ENCODE data around the gene LRRC1. TPM values are rescaled to one million over a fixed set of nuclear protein-coding genes. Genes with fewer than 3 reads are reported as not detected.
"Not testable (repeated sequence)": the region's sequence is repeated elsewhere in the genome, so short reads cannot be mapped to it uniquely, and the experiment has no call there.

Gene LRRC1
- total RNA-seq: 18.4 TPM

DNA sequence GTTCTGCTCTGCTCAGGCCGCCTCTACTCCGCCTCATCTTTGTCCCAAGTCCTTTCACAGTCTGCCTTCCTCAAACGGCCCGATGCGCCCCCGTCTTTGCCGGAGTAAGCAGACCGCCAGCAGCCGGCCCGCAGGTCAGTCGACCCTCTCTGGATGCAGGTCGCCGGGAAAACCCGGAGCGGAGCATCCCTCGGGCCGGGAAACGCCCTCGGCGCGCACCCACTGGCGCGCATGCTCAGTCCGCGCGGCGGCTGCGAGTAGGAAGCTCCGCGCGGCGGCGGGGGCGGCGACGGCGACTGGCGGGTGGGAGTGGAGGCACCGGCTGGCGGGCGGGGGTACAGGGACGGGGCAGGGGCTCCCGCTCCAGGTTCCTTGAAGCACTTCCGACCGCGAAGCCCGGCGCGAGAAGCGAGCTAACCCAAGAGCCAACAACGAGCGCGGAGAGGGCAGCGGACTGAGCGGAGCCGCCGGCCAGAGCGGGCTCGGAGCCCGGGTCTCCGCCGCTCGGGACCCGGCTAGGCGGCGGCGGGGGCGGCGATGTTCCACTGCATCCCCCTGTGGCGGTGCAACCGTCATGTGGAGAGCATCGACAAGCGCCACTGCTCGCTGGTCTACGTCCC, at the start of gene LRRC1:
TSS of gene LRRC1 (plus strand) at position 286 of the 620 bp plus-strand sequence. CDS start at position 538, 252 bp downstream.
- DNase-seq: peak; percentile 86

DNA sequence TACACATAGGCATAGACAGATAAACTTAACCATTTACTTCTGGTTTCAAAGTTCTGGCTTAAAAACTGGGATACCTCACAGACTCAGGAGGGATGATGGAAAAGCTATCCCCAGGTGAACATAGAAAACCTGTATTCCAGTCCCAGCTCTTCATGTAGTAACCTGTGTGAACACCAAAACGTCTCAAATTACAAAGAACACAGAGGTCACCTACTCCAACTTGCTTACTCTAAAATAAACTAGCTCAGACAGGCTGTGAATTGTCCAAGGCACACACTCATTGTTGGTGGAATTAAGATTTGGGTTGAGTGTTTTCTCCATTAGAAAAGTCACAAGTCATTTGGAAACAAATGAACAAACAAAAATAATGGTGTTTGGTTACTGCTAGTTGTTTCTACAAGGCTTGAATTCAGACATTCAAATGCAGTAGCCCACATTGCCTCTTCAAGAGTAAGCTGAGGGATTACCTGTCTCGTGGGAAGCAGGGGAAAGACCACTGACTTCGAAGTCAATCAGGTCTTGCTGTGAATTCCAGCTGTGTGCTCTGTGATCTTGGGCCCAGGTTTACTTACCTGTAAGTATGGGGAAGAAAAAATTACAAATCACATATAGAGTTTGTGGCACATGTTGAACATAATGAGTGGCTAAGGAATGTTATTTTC, 48.2 kb upstream of the LRRC1 start:
- no peak for DNase-seq

DNA sequence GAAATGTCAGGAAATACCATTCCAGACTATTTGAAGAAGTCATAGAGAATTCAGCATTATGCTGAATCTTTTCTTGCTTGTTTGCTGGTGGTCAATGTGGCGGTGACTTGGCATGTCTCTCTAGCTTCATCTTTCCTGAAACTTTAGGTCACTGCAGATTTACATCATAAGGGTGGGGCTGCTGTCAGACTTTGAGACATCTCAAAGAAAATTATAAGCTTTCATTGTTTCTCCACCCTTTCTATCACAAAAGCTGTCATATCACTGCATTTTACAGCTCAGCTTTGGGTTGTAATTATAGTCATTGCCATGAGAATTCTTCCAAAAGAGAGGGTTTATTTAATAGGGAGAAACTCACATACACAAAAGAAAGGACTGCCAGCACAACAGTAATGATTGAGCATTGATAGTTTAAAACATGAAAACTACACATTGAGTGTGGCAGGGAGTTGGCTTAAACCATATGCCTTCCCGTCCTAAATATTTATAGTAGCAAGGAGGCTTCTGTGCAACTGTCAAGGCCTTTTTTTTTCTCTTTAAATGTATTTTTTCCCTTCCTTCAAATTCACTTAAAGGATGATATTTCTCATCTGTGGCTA, 44.7 kb upstream of the LRRC1 start:
- DNase-seq: no peak

DNA sequence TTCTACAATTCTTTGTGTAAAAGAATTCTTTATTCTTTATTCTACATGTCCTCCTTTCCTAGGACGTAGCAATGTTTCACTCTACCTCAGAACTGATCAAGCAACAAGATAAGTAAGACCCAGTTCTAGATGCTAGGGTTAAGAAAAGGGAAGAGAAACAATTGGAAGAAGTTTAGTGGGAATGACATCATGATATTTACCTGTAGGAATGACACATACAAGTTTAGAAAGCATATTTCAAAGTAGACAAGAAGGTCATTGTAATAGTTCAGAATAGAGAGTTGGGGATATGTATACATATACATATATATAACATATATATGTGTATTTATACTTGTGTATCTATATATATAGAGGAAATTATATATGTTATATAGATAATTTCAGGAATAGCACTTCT, 43.4 kb upstream of the LRRC1 start:
- no peak for DNase-seq

DNA sequence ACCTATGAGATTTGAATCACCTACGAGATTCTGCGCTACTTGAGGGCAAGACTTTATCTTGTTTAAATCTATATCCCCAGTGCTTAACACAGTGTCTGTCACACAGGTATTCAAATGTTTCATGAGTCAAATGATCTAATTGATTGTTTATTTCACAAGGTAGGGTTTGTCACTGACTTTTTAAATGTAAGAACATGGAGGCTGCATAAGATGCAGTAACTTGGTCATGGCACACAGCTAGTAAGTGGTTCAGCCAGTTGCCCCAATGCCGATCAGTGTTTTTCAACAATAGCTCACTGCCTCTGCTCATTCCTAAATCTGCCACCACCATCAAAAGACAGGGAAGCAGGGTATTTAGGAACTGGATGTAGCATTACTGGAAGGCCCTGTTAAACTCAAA, 42.4 kb upstream of the LRRC1 start:
- no peak for DNase-seq

DNA sequence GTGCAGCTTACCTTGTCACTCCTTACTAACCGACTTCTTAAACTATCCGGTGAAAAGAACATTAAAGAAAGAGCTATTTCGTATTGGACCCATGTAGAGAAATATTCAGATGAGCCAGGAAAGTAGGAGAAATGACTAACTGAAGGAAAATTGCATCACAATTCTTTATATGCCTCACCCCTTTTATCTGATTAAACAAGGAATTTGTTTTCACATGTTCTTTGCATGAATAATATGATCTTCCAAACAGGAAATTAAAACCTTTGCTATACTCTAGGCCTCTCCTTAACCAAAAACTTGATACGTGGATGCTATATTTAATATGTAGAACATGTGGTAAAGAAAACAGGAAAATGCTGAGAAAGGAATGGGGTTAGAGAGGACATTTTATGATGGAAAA, 41.9 kb upstream of the LRRC1 start:
- DNase-seq: no peak

DNA sequence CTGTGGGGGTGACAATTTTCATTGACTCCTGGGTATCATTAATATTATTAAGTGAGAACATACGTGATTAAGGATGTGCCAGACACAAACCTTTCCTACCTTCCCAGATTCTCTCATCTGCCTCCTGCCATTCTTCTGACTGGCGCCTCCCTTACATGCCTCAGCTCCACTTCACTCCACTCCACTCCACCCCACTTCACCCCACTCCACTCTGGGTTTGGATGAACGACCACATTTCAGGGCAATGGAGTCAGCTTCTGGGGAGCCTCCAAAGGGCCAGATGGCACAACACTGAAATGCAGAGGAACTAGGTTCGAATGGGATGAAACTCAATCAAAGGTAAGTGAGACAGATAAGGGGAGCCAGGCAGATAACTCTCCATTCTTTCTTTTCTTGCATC, 40.5 kb upstream of the LRRC1 start:
- no peak for DNase-seq

DNA sequence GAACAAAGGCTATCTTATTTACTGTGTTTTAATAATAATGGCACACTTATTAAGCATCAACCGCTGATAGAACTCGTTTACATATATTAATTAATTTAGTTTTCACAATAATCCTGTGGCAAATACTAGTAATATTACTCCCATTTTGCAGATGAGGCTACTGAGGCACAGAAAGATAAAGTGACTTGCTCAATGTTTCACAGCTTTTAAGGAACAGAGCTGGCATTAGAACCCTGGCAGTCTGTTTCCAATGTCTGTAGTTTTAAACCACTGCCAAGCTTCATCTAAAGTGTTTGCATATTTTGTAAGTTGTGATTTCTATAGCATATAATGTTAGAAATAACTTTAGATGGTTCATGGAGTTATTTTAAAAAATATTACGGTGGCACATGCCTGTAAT, 38.4 kb upstream of the LRRC1 start:
- DNase-seq: no peak

DNA sequence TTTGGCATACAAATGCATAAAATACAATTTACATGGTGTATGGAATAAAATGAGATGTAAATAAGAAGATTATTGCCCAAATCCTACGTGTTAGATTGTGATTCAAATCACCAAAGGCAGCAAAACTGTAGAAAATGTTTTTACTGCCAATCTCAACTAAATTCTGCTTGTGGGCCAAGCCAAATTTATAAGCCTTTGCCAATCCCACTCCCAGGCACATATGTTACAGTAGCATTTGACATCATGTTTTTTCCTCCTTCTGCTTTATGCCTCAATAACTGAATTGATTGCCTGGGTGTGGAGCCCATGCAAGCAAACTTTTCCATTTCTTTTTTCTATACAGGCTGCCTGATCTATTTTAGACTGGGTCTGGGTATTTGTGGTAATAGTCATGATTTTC, 36.3 kb upstream of the LRRC1 start:
- no peak for DNase-seq

DNA sequence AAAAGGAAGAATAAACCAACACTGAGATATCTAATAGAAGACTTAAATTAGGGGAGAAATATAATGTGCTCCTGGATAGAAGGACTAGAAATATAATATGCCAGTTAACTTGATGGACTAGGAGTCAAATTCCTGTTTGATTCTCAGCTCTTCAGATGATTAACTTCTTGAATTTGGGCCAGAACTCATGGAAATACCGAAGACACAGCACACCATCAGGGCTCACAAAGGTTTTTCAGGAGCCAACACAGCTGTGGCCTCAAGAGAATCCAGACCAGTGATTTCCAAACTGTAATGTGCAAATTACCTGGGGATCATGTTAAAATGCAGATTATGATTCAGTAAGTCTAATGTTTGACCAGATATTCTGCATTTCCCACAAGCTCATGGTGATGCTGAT, 33.8 kb upstream of the LRRC1 start:
- DNase-seq: no peak

DNA sequence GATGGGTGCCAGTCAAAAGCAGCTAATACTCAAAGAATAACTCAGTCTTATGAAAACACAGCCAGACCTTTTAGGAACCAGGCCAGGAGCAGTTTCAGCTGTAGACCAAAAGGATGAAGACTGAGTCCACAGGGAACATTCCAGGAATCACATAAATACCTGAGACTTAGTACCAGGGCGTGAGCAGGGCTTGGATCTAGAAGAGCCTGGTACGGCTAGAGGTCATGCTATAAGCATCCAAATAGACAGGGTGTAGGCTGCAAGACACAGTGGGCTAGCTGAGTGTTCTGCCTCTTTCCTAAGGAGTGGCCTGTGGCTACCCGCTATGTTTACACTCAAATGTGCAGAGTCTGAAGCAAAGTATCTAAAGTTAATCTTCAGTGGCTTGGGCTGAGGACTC, 29.5 kb upstream of the LRRC1 start:
- DNase-seq: no peak

DNA sequence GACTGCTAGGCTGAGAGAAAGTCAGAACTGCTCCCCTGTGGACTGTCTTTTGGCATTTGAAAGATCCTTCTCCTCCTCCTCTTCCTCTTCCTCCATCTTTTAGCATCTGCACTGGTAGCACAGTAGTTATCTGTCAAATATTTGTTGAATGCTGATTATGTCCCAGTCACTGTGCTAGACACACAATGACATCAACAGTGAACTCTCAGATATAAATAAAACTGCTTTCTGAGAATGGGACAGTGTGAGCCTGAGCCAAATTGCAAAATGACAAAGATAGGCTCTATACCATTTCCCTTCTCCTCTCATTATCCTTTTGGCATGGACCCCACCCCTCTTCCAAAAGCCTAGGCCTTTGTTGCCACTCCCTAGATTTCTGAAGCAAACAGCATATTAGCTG, 27.9 kb upstream of the LRRC1 start:
- no peak for DNase-seq

DNA sequence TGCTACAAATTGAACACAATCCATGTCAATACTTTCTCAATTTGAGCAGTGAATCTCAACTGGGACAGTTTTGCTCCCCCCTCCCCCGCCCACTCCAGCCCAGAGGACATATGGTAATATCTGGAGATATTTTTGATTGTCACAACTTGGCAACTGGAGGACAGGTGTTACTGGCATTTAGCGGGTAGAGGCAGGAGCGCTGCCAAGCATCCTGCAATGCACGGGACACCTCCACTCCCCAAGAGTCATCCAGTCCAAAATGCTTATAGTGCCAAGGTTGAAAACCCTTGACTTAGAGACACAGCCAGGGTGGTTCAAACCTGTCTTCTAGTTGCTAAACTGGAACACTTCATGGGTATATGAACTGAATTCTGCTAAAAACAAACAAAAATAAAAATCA, 26.9 kb upstream of the LRRC1 start:
- DNase-seq: no peak

DNA sequence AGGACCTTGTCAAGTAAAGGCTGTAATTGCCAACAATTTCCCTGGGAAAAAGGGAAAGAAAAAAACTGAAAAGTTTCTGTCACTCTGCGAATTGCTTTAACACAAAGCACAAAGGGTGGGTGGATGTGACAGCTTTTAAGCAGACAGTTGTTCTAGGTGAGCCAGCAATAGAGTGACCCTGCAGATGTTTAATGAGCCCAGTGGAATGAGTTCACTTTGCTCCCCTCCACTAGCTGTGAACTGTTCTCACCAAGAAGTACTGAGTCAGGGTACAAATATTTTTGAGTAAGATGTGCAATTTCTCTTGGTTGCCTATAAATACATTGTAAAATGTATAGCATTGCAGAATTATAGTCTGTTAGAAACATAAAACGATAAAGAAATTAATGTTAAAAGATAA, 26.2 kb upstream of the LRRC1 start:
- DNase-seq: no peak

DNA sequence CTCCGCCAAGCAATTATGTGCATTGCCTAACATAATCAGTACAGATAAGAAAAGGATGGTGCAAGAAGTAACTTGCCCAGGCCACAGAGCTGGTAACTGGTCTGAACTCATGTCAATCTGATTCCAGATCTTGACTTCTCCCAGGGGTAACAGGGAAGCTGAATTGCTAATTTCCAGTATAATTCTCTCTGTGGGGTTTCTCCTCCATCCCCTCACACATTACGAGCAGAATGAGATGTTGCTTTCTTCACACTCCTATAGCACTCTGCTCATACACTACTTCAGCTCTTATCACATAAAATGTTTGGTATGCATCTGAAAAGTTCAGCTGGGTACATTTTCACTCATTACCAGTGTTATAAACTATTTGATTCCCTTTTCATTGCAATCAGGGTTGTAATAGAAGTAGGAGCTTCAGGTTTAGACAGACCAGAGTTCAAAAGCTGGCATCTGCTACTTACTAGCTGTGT, 24.0 kb upstream of the LRRC1 start:
- DNase-seq: no peak

DNA sequence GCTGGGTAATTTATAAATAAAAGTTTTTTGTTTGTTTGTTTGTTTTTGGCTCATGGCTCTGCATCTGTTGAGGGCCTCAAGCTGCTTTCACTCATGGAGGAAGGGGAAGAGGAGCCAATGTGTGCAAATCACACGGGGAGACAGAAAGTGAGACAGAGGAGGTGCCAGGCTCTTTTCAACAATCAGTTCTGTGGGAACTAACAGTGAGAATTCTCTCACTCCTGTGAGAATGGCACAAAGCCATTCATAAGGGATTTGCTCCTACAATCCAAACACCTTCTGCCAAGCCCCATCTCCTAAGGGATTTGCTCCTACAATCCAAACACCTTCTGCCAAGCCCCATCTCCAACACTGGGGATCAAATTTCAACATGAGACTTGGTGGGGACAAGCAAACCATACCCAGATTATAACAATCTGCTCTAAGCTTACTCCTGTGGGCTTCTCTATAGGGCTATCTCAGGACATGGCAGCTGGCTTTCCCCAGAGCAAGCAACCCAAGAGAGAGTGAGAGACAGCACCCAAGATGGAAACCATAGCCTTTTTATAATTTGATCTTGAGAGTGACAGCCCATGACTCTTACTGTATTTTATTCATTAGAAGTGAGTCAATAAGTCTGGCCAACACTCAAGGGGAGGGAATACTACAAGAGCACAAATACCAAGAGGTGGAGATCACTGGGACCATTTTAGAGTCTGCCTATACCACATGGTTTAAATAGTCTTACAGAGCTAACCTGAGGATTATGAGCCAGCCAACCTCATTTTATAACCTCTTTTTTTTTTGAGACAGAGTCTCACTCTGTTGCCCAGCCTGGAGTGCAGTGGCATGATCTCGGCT, 22.8 kb upstream of the LRRC1 start:
- no peak for DNase-seq

DNA sequence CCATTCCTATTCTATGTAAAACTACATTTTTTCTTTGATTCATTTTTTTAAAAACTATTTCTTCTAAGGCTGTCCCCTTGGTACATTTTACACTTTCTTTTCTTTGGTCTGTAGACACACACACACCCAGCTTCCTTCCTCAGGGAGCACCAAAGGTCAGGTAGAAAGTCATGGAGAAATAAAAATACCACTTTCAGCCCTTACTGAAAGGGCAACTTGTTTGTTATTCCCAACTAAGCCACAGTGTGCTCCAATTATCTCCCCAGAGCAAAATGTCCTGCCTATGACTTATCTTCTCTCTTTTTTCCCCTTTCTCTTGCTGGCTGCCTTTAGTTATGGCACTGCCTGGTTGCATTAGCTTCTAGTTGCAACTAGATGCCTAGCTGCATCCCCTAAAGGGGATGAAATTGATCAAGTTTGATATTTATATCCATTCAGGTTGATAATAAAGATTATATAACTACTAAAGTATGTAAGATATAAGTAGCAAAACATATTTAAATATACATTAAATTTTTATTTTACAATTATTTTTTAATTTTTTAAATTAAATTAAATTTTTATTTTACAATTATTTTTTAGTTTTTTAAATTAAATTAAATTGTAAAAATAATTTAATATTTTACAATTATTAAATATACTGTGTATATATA, 21.6 kb upstream of the LRRC1 start:
- DNase-seq: no peak

DNA sequence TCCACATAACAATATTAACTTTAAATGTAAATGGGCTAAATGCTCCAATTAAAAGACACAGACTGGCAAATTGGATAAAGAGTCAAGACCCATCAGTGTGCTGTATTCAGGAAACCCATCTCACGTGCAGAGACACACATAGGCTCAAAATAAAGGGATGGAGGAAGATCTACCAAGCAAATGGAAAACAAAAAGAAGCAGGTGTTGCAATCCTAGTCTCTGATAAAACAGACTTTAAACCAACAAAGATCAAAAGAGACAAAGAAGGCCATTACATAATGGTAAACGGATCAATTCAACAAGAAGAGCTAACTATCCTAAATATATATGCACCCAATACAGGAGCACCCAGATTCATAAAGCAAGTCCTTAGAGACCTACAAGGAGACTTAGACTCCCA, 18.7 kb upstream of the LRRC1 start:
- not testable (repeated sequence) for DNase-seq

DNA sequence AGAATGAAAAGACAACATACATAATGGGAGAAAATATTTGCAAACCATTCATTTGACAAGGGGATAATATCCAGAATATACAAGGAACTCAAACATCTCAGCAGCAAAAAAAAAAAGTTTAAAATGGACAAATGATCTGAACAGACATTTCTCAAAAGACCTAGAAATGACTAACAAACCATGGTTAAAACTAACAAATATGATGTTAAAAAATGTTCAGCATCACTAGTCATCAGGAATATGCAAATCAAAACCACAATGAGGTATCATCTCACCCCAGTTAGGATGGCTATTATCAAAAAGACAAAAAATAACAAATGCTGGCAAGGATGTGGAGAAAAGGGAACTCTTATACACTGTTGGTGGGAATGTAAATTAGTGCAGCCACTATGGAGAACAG, 9.8 kb upstream of the LRRC1 start:
- not testable (repeated sequence) for DNase-seq

DNA sequence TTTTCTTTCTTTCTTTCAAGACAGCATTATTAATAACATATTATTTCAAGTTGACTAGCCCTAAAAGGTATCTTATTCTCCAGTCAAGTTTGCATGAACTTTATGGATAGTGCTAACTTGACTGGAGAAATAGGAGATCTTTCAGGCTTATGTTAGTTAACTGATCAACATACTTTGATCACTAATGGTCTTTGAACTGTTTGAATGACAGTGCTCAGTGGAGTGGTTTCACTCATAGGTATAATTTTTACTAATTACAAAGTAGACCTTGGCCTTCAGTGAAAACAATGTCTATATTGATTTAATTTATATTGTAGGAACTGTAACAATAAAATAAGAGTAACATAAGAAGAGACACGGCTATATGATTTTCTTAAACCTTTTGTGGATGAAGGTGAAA, 8.0 kb upstream of the LRRC1 start:
- DNase-seq: no peak

DNA sequence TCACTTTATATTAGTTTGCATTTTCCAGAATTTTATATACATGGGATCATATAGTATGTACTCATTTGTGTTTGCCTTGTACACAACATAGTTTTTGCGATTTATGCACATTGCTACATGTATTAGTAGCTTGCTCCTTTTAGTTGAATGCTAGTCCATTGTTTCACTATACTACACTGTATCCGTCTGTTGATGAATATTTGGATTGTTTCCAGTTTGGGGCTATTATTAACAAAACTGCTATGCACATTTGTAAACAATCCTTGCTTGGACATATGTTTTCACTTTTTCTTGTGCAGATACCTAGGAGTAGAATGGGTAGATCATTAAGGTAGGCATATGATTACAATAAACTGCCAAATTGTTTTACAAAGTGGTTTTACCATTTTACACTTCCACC, 3.9 kb upstream of the LRRC1 start:
- no peak for DNase-seq

DNA sequence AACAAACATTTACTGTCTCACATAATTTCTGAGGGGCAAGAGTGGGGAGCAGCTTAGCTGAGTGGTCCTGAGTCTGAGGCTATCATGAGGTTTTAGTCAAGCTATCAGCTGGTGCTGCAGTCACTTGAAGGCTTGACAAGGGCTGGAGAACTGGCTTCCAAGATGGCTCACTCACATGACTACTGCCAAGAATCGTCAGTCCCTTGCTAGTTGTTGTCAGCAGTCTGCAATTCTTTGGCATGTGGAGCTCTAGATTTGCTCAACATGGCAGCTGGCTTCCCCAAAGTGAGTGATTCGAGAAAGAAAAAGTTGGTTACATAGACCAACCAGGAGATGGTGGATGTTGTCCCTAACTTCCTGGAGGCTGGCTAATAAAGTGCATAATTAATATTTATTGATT, 2.8 kb upstream of the LRRC1 start:
- no peak for DNase-seq

DNA sequence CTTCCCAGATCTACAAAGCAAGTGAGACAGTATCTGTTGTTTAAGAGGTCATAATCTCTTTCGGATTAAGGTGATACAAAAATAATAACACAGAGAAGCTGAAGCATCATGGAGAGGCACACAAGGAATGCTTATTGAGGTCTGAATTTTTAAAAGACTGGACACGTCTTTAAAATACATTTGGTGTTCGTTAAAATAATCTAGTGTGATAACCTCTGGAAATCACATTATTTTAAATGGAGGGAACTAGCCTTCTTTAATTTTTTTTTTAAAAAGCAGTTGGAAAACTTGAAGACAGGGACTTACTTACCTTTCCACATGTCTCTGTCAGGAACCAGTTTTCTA, 1.9 kb upstream of the LRRC1 start:
- no peak for DNase-seq

Data from skin of body (tissue), 2 donors.